ENCODE measurements around the gene RHOV. TPM values are rescaled to one million over a fixed set of nuclear protein-coding genes. Genes with fewer than 3 reads are reported as not detected.
"Not testable (repeated sequence)": the region's sequence is repeated elsewhere in the genome, so short reads cannot be mapped to it uniquely, and the experiment has no call there.

Gene RHOV
- polyA plus RNA-seq, 1 donor = 0.30 TPM

GRCh38 chr15:40872791-40873693, 992 bp downstream of the RHOV start:
- DNase-seq = no peak

- DNase-seq = no peak
Measured at GRCh38 chr15:40871749-40872617, 2.1 kb downstream of the RHOV start.

- DNase-seq = no peak
Measured at GRCh38 chr15:40870716-40871115, 3.3 kb downstream of the RHOV start.

GRCh38 chr15:40869686-40870085, 4.3 kb downstream of the RHOV start:
- DNase-seq = no peak

- no peak for DNase-seq
Measured at GRCh38 chr15:40867199-40867598, 6.8 kb downstream of the RHOV start.

- DNase-seq = no peak
Measured at GRCh38 chr15:40863660-40864270, 10.3 kb downstream of the RHOV start.

GRCh38 chr15:40861147-40861546, 12.9 kb downstream of the RHOV start:
- DNase-seq = not testable (repeated sequence)

GRCh38 chr15:40859206-40859851, 14.7 kb downstream of the RHOV start:
- peak; percentile 53 for DNase-seq

GRCh38 chr15:40858706-40859105, 15.3 kb downstream of the RHOV start:
- DNase-seq = no peak

GRCh38 chr15:40857601-40858341, 16.3 kb downstream of the RHOV start:
- DNase-seq = peak; percentile 73

- no peak for DNase-seq
Measured at GRCh38 chr15:40856746-40857145, 17.3 kb downstream of the RHOV start.

- DNase-seq = no peak
Measured at GRCh38 chr15:40855706-40856234, 18.3 kb downstream of the RHOV start.

GRCh38 chr15:40854161-40854560, 19.9 kb downstream of the RHOV start:
- DNase-seq = no peak

- DNase-seq = no peak
Measured at GRCh38 chr15:40853241-40853890, 20.7 kb downstream of the RHOV start.

- no peak for DNase-seq
Measured at GRCh38 chr15:40852529-40852928, 21.5 kb downstream of the RHOV start.

- no peak for DNase-seq
Measured at GRCh38 chr15:40850576-40851112, 23.4 kb downstream of the RHOV start.

- DNase-seq = no peak
Measured at GRCh38 chr15:40847223-40847961, 26.6 kb downstream of the RHOV start.

GRCh38 chr15:40846841-40847222, 27.2 kb downstream of the RHOV start:
- DNase-seq = no peak

GRCh38 chr15:40845511-40846284, 28.3 kb downstream of the RHOV start:
- no peak for DNase-seq

Data from hindlimb muscle (tissue), 1 donor.